Hepatocyte (in vitro differentiated cells): Measurements from ENCODE around the gene VGF.

ENCODE experiments used
- CTCF ChIP-seq: fragments of 200-600 bp; sonication (generic); IDR thresholded peaks from 2 replicates; pipeline ENCODE4 v1.5.1; 2016; ENCODE audit warnings: antibody characterized with exemption, mild to moderate bottlenecking; ENCODE audit not compliant: poor library complexity
- EZH2 ChIP-seq: fragments of 200-600 bp; sonication (generic); IDR thresholded peaks from 2 replicates; pipeline ENCODE4 v1.6.1; 2016; ENCODE audit warnings: antibody characterized with exemption, mild to moderate bottlenecking, borderline replicate concordance
- EZH2phosphoT487 ChIP-seq: fragments of 200-600 bp; sonication (generic); IDR thresholded peaks from one replicate; pipeline ENCODE4 v1.6.1; 2018; ENCODE audit warnings: antibody characterized with exemption, mild to moderate bottlenecking, low read depth, moderate library complexity; ENCODE audit not compliant: unreplicated experiment, severe bottlenecking

- TF ChIP-seq CTCF, result no peak
- TF ChIP-seq EZH2, result no peak
- TF ChIP-seq EZH2phosphoT487, result peak; percentile 32
Observed at GRCh38 chr7:101179117-101179516, 13.7 kb upstream of the VGF start.
